Measurements from ENCODE around the gene TUBB1. TPM values are rescaled to one million over a fixed set of nuclear protein-coding genes. Genes with fewer than 3 reads are reported as not detected.

Gene TUBB1
- total RNA-seq, 1 donor = not detected

- H3K4me3 ChIP-seq (ENCODE audit: low read depth, low read length) = no peak overlapping the region
- TF ChIP-seq, protein P1, sequence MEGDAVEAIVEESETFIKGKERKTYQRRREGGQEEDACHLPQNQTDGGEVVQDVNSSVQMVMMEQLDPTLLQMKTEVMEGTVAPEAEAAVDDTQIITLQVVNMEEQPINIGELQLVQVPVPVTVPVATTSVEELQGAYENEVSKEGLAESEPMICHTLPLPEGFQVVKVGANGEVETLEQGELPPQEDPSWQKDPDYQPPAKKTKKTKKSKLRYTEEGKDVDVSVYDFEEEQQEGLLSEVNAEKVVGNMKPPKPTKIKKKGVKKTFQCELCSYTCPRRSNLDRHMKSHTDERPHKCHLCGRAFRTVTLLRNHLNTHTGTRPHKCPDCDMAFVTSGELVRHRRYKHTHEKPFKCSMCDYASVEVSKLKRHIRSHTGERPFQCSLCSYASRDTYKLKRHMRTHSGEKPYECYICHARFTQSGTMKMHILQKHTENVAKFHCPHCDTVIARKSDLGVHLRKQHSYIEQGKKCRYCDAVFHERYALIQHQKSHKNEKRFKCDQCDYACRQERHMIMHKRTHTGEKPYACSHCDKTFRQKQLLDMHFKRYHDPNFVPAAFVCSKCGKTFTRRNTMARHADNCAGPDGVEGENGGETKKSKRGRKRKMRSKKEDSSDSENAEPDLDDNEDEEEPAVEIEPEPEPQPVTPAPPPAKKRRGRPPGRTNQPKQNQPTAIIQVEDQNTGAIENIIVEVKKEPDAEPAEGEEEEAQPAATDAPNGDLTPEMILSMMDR (IDR thresholded peaks at IDR 0.05; ENCODE audit: insufficient read depth, low read depth, low read length) = no peak
Observed at GRCh38 chr20:59001449-59002171, 17.6 kb upstream of the TUBB1 start.

GRCh38 chr20:59002388-59002787 lies 16.8 kb upstream of the TUBB1 start:
- H3K4me3 ChIP-seq (ENCODE audit: low read depth, low read length) = no peak overlapping the region
- DNase-seq (ENCODE audit: low read depth) = no peak
- TF ChIP-seq, protein P1 (IDR thresholded peaks at IDR 0.05; ENCODE audit: insufficient read depth, low read depth, low read length) = no peak

More at GRCh38 chr20:59001449-59002171, 17.6 kb upstream of the TUBB1 start:
- DNase-seq (ENCODE audit: low read depth) = no peak

DNA sequence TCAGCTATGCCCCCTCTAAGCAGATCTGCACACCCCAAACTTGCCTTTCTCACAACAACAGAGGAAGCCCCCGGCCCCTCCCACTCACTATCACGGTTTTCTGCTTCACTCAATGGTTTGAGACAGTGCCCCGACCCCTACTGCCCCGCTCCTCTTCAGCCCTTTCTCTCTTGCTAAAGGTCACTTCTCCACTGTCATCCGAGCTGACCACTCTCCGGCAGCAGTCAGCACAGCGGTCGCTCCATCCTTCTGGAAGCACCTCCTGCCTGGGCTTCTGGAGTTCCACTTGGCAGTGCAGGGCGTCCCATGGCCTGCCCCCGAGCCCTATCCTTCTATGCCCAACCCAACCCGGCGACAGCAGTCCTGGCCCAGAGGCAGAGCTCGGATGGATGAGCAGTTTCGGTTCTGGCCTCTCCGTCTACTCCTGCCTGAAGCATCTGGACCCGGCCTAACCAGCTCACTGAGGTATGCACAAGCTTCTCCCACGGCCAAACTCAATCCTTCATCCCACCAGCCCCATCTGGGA lies 16.3 kb upstream of the TUBB1 start:
- TF ChIP-seq, protein P1 (IDR thresholded peaks at IDR 0.05; ENCODE audit: insufficient read depth, low read depth, low read length) = no peak
- no peak overlapping the region for H3K4me3 ChIP-seq (ENCODE audit: low read depth, low read length)
- DNase-seq (ENCODE audit: low read depth) = no peak

GRCh38 chr20:59003836-59004492 lies 15.3 kb upstream of the TUBB1 start:
- DNase-seq (ENCODE audit: low read depth) = no peak
- H3K4me3 ChIP-seq (ENCODE audit: low read depth, low read length) = no peak overlapping the region
- TF ChIP-seq, protein P1 (IDR thresholded peaks at IDR 0.05; ENCODE audit: insufficient read depth, low read depth, low read length) = no peak

DNA sequence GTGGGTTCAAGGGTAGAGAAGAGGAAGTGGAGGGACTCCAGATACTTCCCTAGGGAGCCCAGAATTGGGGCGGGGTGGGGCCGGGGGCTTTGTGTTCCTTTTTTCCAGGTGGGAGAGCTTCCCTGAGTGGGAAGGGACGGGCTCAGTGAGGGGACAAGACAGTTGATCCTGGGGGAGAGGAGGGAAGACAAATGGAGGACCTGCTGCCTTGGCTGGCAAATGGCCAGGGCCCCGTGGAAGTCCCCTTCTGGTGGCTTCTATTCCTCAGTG lies 14.8 kb upstream of the TUBB1 start:
- TF ChIP-seq, protein P1 (IDR thresholded peaks at IDR 0.05; ENCODE audit: insufficient read depth, low read depth, low read length) = no peak
- no peak for DNase-seq (ENCODE audit: low read depth)
- H3K4me3 ChIP-seq (ENCODE audit: low read depth, low read length) = no peak overlapping the region

DNA sequence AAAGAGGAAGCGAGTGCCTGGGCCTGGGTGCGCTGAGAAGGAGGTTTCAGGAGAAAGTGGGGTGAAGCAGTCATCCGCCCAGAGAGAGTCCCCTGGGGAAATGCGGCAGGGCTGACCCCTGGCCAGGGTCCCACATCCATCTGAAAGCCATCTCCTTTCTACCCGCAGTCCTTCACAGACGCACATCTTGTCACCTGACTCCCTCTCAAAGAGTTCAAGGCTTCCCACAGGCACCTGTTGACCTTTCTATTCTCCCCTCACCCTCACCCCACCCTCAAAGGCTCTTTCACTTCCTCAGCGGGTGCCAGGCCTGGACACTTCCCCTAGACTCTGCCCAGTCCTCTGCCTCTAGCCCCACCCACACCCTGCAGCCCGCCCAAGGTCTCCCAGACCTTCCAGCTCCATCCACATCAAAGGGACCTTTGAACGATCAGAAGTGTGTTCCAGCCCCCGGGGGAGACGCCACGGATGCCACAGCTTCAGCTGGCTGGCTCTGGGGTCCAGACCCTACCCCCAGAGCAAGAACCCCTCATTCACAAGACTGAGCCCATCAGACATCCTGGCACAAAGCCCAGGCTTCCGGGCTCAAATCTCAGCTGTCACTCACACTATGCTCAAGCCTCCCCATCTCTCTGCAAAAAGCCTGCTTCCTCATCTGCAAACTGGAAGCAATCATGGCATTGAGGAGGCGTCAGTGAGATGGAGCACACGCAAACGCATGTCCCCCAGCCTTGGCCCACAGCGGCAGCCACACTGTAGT lies 14.3 kb upstream of the TUBB1 start:
- TF ChIP-seq, protein P1 (IDR thresholded peaks at IDR 0.05; ENCODE audit: insufficient read depth, low read depth, low read length) = no peak
- peak overlapping the region; percentile 78 for H3K4me3 ChIP-seq (ENCODE audit: low read depth, low read length)
- DNase-seq (ENCODE audit: low read depth) = no peak

All from fibroblast of villous mesenchyme (primary cell).